H9 (cell line): ENCODE measurements around the gene SCFD1. TPM values are rescaled to one million over a fixed set of nuclear protein-coding genes. Genes with fewer than 3 reads are reported as not detected.

Source experiments
- DNase-seq: peaks from one replicate; pipeline ENCODE4 v3.0.0-alpha.2; 2017
- H2AFZ ChIP-seq: one replicate; pipeline ENCODE4 v1.6.1; 2013; ENCODE audit warnings: mild to moderate bottlenecking, low read length, control low read depth, moderate library complexity
- H2AK5ac ChIP-seq: 2 replicates; pipeline ENCODE4 v1.6.1; 2013; ENCODE audit warnings: low read length, control low read depth, mixed read lengths; ENCODE audit not compliant: insufficient read length
- H2BK120ac ChIP-seq: one replicate; pipeline ENCODE4 v1.6.1; 2013; ENCODE audit warnings: low read depth, mild to moderate bottlenecking, low read length, control low read depth, inconsistent platforms; ENCODE audit not compliant: poor library complexity, severe bottlenecking
- H2BK12ac ChIP-seq: 2 replicates; pipeline ENCODE4 v1.6.1; 2013; ENCODE audit warnings: low read length, control low read depth, mixed read lengths, low read depth; ENCODE audit not compliant: insufficient read length
- H2BK15ac ChIP-seq: 2 replicates; pipeline ENCODE4 v1.6.1; 2013; ENCODE audit warnings: low read depth, low read length, control low read depth
- H2BK20ac ChIP-seq: one replicate; pipeline ENCODE4 v1.6.1; 2013; ENCODE audit warnings: low read depth, mild to moderate bottlenecking, low read length, control low read depth, inconsistent platforms; ENCODE audit not compliant: poor library complexity, severe bottlenecking
- H2BK5ac ChIP-seq: 2 replicates; pipeline ENCODE4 v1.6.1; 2013; ENCODE audit warnings: low read length, control low read depth, mixed read lengths; ENCODE audit not compliant: insufficient read length
- H3K14ac ChIP-seq: 2 replicates; pipeline ENCODE4 v1.6.1; 2013; ENCODE audit warnings: low read length, control low read depth; ENCODE audit not compliant: insufficient read depth
- H3K18ac ChIP-seq: 2 replicates; pipeline ENCODE4 v1.6.1; 2013; ENCODE audit warnings: low read depth, mild to moderate bottlenecking, mixed read lengths, low read length, control low read depth; ENCODE audit not compliant: insufficient read length
- H3K23ac ChIP-seq: 2 replicates; pipeline ENCODE4 v1.6.1; 2013; ENCODE audit warnings: low read length, control low read depth, mixed read lengths, low read depth; ENCODE audit not compliant: insufficient read length
- H3K23me2 ChIP-seq: 2 replicates; pipeline ENCODE4 v1.6.1; 2013; ENCODE audit warnings: low read depth, mild to moderate bottlenecking, mixed read lengths, low read length, control low read depth; ENCODE audit not compliant: insufficient read length, poor library complexity, severe bottlenecking
- H3K27ac ChIP-seq: 2 replicates; pipeline ENCODE4 v1.5.1; 2013; ENCODE audit warnings: low read length, control low read depth, mixed read lengths, low read depth; ENCODE audit not compliant: insufficient read length
- H3K27me3 ChIP-seq: 2 replicates; pipeline ENCODE4 v1.6.1; 2013; ENCODE audit warnings: low read length, control low read depth, inconsistent platforms; ENCODE audit not compliant: insufficient read depth
- H3K4ac ChIP-seq: 2 replicates; pipeline ENCODE4 v1.6.1; 2013; ENCODE audit warnings: low read depth, mild to moderate bottlenecking, control low read depth, inconsistent platforms, low read length, moderate library complexity
- H3K4me1 ChIP-seq: 2 replicates; pipeline ENCODE4 v1.6.1; 2013; ENCODE audit warnings: low read length, control low read depth, inconsistent platforms; ENCODE audit not compliant: insufficient read depth
- H3K4me2 ChIP-seq: 2 replicates; pipeline ENCODE4 v1.6.1; 2013; ENCODE audit warnings: low read length, control low read depth, mixed read lengths; ENCODE audit not compliant: insufficient read length, insufficient read depth
- H3K56ac ChIP-seq: 2 replicates; pipeline ENCODE4 v1.6.1; 2013; ENCODE audit warnings: low read depth, mild to moderate bottlenecking, mixed read lengths, low read length, control low read depth; ENCODE audit not compliant: insufficient read length
- H3K79me1 ChIP-seq: 2 replicates; pipeline ENCODE4 v1.6.1; 2013; ENCODE audit warnings: low read depth, mild to moderate bottlenecking, moderate library complexity, low read length, control low read depth, inconsistent platforms; ENCODE audit not compliant: insufficient read depth, poor library complexity, severe bottlenecking
- H3K79me2 ChIP-seq: 2 replicates; pipeline ENCODE4 v1.6.1; 2013; ENCODE audit warnings: low read length, control low read depth, inconsistent platforms; ENCODE audit not compliant: insufficient read depth
- H3K9ac ChIP-seq: 2 replicates; pipeline ENCODE4 v1.6.1; 2013; ENCODE audit warnings: low read length, control low read depth, mixed read lengths; ENCODE audit not compliant: insufficient read length; ENCODE audit errors: extremely low read depth
- H3K9me3 ChIP-seq: one replicate; pipeline ENCODE4 v1.6.1; 2013; ENCODE audit warnings: low read depth, low read length, inconsistent platforms; ENCODE audit not compliant: control insufficient read depth
- H3T11ph ChIP-seq: one replicate; pipeline ENCODE4 v1.6.1; 2013; ENCODE audit warnings: mild to moderate bottlenecking, low read length, control low read depth, inconsistent platforms
- H4K20me1 ChIP-seq: one replicate; pipeline ENCODE4 v1.6.1; 2013; ENCODE audit not compliant: control insufficient read depth, insufficient read length, insufficient read depth
- H4K5ac ChIP-seq: 2 replicates; pipeline ENCODE4 v1.6.1; 2013; ENCODE audit warnings: low read depth, mild to moderate bottlenecking, mixed read lengths, low read length, control low read depth; ENCODE audit not compliant: insufficient read length
- H4K8ac ChIP-seq: replicated peaks from 2 replicates; pipeline ENCODE4 v1.6.1; 2013; ENCODE audit warnings: low read length, control low read depth, mixed read lengths, low read depth; ENCODE audit not compliant: insufficient read length
- H4K91ac ChIP-seq: 2 replicates; pipeline ENCODE4 v1.6.1; 2013; ENCODE audit warnings: low read depth, mild to moderate bottlenecking, moderate library complexity, mixed read lengths, low read length, control low read depth; ENCODE audit not compliant: insufficient read length
- H3K27ac Mint-ChIP-seq, 3 experiments: 2 replicates in 2 of 3; 3 replicates in 1 of 3; pipeline ENCODE4 v1.8.0; 2020 to 2021; ENCODE audit warnings: mixed read lengths in 3 of 3, mild to moderate bottlenecking in 1 of 3, moderate library complexity in 1 of 3
- H3K27me3 Mint-ChIP-seq: 2 replicates; pipeline ENCODE4 v1.8.0; 2021; ENCODE audit warnings: low read depth, mild to moderate bottlenecking, moderate library complexity, mixed read lengths
- H3K36me3 Mint-ChIP-seq, 3 experiments: 2 replicates in 2 of 3; 3 replicates in 1 of 3; pipeline ENCODE4 v1.8.0; 2020 to 2021; ENCODE audit warnings: low read depth in 3 of 3, mixed read lengths in 3 of 3; ENCODE audit not compliant: insufficient read depth in 1 of 3
- H3K4me1 Mint-ChIP-seq, 2 experiments: 2 replicates each; pipeline ENCODE4 v1.8.0; 2020; ENCODE audit warnings: mixed read lengths in 2 of 2
- H3K4me3 Mint-ChIP-seq, 2 experiments: 2 replicates in 1 of 2; 3 replicates in 1 of 2; pipeline ENCODE4 v1.8.0; 2020 to 2021; ENCODE audit warnings: mild to moderate bottlenecking in 2 of 2, mixed read lengths in 2 of 2, moderate library complexity in 1 of 2
- H3K9me3 Mint-ChIP-seq, 2 experiments: 2 replicates in 1 of 2; 3 replicates in 1 of 2; pipeline ENCODE4 v1.8.0; 2020; ENCODE audit warnings: mild to moderate bottlenecking in 2 of 2, mixed read lengths in 2 of 2, moderate library complexity in 1 of 2
- WGBS: extraction: QIAGEN DNeasy Blood & Tissue Kit; methylation state at CpG from one replicate; pipeline ENCODE4 v1.1.7; 2013; ENCODE audit warnings: missing lambda C conversion rate, low lambda C conversion rate, mixed read lengths; ENCODE audit not compliant: insufficient read length; ENCODE audit errors: extremely low coverage; 5-methylcytosine and 5-hydroxymethylcytosine counted together
- total RNA-seq: library from RNA; stranded (reverse); gene quantifications from 2 replicates; pipeline ENCODE4 v1.2.1, GENCODE V29; 2021
- TF ChIP-seq, protein P1 (sequence below): fragments of 200-600 bp; sonication (generic); conservative IDR thresholded peaks from 3 replicates; pipeline ENCODE4 v1.8.0; 2021; ENCODE audit warnings: antibody characterized with exemption, mild to moderate bottlenecking

Gene SCFD1
- total RNA-seq, 1 experiment from 2014 or later: 85.2 TPM

DNA sequence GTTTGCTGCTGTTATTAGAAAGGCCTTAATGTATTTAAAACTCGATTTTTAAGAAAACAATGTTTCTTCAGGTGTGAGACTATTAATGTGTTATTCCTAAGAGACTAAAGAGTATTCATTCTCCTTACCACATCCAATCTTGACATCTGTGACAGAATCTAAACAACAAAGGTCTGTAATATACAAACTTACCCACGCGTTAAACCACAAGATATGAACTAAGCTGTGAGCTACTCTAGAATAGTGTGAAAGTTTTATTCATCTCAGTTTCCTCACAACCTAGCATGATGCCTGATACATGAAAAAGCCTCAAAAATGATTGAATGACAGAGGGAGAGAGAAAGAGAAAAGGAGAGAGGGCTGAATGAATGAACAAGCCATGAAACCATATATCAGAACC is 135.0 kb downstream of the SCFD1 start:
- Histone ChIP-seq H3K27me3 (no peaks in the 10 kb centered on the region), H3K9me3 (no peaks in the 10 kb centered on the region), H3K4me1 (no peaks in the 10 kb centered on the region), H3K18ac (no peak overlapping the region), H3K27ac (no peak overlapping the region), H3T11ph (no peak overlapping the region), H3K79me1 (no peaks in the 10 kb centered on the region), H2BK15ac (no peak overlapping the region), H3K4me2 (no peak overlapping the region), H3K79me2 (no peaks in the 10 kb centered on the region), H3K23me2 (no peaks in the 10 kb centered on the region), H3K4ac (no peak overlapping the region), H3K9ac (no peak overlapping the region), H2AK5ac (no peak overlapping the region), H3K14ac (no peak overlapping the region), H4K91ac (no peak overlapping the region), H4K20me1 (no peaks in the 10 kb centered on the region), H3K23ac (no peak overlapping the region), H2BK120ac (no peak overlapping the region), H2AFZ (no peak overlapping the region), H2BK5ac (no peak overlapping the region), H4K8ac (no peak overlapping the region), H2BK20ac (no peak overlapping the region), H3K56ac (no peak overlapping the region), H4K5ac (no peak overlapping the region), H2BK12ac (no peak overlapping the region)
- Mint-ChIP-seq H3K36me3 (no peaks in the 10 kb centered on the region; a peak in 1 of 7 replicates), H3K4me3 (no peak overlapping the region), H3K27ac (no peak overlapping the region), H3K27me3 (no peaks in the 10 kb centered on the region; the same call in none of the 2 replicates), H3K9me3 (peaks cover under 1 to 2% of the 10 kb centered on the region in 2 experiments; a peak in 2 of 5 replicates), H3K4me1 (no peaks in the 10 kb centered on the region)
- no peak for DNase-seq
- no CpG with 5 or more reads among the region's 3 CpGs for WGBS
- TF ChIP-seq, protein P1, sequence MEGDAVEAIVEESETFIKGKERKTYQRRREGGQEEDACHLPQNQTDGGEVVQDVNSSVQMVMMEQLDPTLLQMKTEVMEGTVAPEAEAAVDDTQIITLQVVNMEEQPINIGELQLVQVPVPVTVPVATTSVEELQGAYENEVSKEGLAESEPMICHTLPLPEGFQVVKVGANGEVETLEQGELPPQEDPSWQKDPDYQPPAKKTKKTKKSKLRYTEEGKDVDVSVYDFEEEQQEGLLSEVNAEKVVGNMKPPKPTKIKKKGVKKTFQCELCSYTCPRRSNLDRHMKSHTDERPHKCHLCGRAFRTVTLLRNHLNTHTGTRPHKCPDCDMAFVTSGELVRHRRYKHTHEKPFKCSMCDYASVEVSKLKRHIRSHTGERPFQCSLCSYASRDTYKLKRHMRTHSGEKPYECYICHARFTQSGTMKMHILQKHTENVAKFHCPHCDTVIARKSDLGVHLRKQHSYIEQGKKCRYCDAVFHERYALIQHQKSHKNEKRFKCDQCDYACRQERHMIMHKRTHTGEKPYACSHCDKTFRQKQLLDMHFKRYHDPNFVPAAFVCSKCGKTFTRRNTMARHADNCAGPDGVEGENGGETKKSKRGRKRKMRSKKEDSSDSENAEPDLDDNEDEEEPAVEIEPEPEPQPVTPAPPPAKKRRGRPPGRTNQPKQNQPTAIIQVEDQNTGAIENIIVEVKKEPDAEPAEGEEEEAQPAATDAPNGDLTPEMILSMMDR: no peak
